GM19193 (cell line): ENCODE measurements around the gene KDELR1.

Experiments used
- POLR2A ChIP-seq: IDR thresholded peaks from 4 replicates; pipeline ENCODE4 v1.6.1; 2011; ENCODE audit not compliant: insufficient read depth, insufficient read length; ENCODE audit errors: extremely low read depth

Gene KDELR1

DNA sequence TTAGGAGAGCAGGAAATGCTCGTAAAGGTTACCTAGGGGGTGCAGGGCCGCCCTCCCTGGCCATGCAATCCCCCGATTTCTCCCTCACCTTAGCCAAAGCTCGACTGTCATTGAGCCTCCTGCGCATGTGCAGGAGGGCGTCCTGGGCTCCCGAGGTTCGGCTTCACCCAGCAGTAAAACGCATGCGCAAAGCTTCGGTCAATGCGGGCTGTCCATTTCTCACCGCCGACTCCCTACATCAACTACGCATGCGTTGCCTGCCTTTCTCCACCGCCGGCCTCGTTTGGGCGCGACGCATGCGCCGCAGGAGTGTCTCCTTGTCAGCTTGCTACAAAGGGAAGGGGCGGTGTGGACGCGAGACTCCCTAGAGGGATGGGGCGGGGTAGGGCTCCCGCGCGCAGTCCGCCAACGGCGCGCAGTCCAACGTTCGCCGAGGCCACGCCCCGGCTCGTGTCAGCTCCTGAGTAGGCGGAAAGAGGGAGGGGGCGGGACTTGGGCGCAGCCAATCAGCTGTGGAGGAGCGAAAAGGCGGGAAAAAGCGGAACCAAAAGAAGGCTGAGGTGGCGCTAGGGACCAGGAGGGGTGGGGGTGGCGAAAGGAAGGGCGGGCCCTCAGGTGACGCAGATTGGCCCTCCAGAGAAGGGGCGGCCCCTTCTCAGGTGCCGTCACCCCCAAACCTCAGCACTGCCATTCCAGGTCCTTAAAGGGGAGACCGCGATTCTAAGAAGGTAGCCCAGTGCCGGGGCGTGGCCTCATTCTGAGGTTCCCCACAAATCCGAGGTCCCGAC, 27.3 kb downstream of the KDELR1 start, which contains the start of the genes SYNGR4 and TMEM143:
SYNGR4 (plus strand) TSS at position 558 of the 788 bp plus-strand sequence. CDS start 1,476 bp downstream, outside the sequence.
TMEM143 (minus strand) TSS at position 131 of the 788 bp plus-strand sequence; CDS start at position 111, 20 bp downstream.
- TF ChIP-seq POLR2A: peak; percentile 56

- no peak for TF ChIP-seq POLR2A
These were observed 27.9 kb downstream of the KDELR1 start for GRCh38 chr19:48363500-48363809.

- TF ChIP-seq POLR2A: no peak
These were observed 28.4 kb downstream of the KDELR1 start for GRCh38 chr19:48362716-48363499.

- no peak for TF ChIP-seq POLR2A
These were observed 29.4 kb downstream of the KDELR1 start for GRCh38 chr19:48361912-48362311.

DNA sequence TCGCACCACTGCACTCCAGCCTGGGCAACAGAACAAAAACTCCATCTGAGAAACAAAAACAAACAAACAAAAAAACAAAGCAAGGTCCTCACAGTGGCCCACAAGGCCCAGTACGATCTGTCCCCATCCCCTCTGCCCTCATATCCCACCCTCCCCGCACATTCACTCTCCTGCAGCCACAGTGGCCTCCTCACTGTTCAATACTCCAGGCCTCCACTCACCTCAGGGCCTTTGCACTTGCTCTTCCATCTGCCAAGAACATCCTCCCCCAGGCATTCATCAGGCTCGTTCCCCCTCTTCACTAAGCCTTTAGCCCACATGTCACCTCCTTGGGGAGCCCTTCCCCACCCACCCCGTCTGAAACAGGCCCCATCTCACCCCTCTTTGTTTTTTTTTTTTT, 32.2 kb downstream of the KDELR1 start:
- TF ChIP-seq POLR2A: no peak

DNA sequence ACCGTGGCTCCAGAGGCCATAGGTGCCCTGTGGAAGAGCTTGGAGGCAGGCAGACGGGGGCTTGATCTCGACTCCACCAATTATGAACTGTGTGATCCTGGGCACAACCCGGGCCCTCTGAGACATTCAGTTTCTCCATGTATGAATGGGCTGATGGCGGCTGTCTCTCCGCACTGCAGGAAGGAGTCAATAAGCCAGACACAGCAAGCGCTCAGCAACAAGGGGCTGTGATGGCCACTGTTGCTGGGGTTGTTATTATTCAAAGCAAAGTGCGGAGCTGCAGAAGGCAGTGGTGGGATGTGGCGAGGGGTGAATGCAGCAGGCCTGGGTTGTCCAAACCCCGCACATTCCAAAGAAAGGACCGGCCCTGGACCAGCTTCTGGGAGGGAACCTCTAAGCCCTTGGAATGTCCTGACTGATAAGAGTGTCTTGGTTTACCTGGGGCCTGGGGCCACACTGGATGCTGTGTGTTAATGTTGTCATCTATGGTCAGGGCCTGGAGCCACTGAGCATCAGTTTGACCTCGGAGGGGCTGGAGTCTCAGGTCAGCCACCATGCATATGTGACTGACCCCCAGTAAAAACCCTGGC, 35.9 kb downstream of the KDELR1 start:
- no peak for TF ChIP-seq POLR2A

DNA sequence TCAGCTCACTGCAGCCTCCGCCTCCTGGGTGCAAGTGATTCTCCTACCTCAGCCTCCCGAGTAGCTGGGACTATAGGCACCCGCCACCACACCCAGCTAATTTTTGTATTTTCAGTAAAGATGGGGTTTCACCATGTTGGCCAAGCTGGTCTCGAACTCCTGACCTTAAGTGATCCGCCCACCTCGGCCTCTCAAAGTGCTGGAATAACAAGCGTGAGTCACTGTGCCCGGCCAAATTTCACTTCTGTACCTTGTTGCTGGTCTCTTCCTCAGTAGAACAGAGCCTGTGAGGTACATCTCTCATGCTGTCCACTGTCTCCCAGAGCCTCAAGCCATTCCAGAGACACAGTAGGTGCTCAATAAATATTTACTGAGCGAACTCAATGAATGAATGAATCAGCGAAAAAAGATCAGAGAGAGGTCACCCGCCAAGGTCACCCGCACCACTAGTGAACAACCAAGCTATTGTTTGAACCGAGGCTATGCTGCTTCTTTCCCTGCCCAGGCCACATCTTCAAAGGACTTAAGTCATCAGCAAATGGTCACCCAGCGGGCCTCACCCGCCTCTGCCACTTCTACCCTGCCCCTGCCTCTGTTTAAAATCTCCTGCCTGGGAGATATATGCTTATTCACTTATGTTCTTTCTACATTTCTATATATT, 36.9 kb downstream of the KDELR1 start:
- TF ChIP-seq POLR2A: no peak

DNA sequence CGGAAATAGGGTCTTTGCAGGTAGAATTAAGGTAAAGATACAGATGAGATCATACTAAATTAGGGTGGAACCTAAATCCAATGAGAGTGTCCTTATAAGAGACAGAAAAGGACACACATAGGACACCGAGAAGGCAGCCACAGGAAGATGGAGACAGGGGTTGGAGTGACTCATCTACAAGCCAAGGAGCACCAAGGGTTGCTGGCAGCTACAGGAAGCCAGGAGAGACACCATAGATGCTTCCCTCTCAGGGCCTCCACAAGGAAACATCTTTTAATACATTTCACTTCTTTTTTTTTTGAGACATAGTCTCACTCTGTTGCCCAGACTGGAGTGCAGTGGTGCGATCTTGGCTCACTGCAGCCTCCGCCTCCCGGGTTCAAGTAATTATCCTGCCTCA, 37.7 kb downstream of the KDELR1 start:
- TF ChIP-seq POLR2A: no peak

DNA sequence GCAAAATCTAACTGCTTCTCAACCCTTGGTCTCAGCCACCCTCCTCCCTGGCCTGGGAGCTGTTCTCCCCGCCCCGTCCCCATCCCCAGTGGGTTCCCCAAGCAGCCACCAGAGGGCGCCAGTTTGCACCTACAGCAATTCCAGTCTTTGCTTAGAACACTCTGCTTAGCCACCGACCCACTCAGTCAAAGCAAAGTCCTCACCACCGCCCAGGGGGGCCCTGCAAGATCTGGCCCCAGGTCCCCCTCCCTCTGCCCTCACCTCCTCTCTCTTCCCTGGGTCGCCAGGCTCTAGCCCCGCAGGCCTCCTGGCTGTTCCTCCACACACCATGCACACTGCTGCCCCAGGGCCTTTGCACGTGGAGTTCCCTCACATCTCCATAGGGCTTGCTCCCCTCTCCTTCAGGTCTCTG, 40.0 kb downstream of the KDELR1 start:
- TF ChIP-seq POLR2A: no peak

DNA sequence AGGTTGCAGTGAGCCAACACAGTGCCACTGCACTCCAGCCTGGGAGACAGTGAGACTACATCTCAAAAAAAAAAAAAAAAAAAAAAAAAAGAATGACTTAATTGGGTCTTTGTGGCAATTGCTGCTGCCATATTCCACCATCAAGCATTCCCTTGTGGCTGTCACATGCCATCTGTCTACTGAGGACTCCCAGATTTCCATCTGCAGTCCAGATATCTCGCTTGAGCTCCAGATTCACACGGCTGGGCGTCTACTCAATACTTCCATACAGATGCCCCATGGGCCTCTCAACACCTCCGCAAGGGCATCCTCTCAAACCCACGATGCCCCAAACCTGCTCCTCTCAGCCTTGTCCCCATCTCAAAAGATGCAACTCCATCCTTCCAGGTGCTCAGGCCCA, 40.5 kb downstream of the KDELR1 start:
- TF ChIP-seq POLR2A: no peak

DNA sequence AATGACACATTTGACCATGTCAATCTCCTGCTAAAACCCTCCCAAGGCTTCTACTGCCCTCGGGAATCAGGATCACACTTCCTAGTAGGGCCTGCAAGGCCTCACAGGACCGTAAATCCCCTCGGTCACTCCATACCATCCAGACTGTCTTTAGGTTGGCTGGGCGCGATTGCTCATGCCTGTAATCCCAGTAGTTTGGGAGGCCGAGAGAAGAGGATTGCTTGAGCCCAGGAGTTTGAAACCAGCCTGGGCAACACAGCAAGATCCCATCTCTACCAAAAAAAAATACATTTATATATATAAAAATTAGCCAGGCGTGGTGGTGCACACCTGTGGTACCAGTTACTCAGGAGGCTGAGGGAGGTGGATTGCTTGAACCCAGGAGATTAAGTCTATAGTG, 42.6 kb downstream of the KDELR1 start:
- TF ChIP-seq POLR2A: no peak

GRCh38 chr19:48348045-48348444, 43.3 kb downstream of the KDELR1 start:
- no peak for TF ChIP-seq POLR2A

DNA sequence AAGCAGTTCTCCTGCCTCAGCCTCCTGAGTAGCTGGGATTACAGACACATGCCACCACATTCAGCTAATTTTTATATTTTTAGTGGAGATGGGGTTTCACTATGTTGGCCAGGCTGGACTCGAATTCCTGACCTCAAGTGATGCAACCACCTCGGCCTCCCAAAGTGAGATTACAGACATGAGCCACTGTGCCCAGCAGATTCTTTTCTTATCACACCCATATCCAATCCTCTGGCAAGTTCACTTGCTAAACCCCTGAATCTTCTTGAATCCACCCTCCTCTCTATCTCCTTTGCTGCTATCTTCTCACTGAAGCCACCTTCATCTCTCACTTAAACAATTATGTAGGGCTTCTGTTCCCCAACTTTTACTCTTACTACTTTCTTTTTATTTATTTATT, 45.2 kb downstream of the KDELR1 start:
- TF ChIP-seq POLR2A: no peak

- no peak for TF ChIP-seq POLR2A
These were observed 46.5 kb downstream of the KDELR1 start for GRCh38 chr19:48344892-48345291.

GRCh38 chr19:48342841-48343540, 48.4 kb downstream of the KDELR1 start:
- no peak for TF ChIP-seq POLR2A

DNA sequence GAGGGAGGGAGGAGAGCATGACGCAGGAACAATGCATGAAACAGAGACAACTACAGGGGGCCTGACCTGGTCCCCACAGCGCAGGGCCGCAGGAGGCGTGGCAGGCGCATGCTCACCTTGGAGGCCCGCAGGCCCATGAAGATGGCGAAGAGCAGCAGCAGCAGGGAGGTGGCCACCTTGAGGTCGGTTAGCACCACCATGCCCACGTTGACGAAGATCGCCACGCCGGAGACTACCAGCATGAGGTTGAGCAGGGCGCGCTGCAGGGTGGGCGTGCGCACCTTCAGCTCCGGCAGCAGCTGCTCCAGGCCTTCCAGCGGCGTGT, 49.0 kb downstream of the KDELR1 start:
- no peak for TF ChIP-seq POLR2A
